ENCODE results near the gene PISD.
A peak's percentile ranks its signal among the peaks of the same experiment; 100 is the strongest.
"Not testable (repeated sequence)": the region's sequence is repeated elsewhere in the genome, so short reads cannot be mapped to it uniquely, and the experiment has no call there.

PISD gene

GRCh38 chr22:31661851-31662667 is at the start of gene PISD:
TSS of gene PISD (minus strand) at chr22:31662215. CDS start at chr22:31662208, 7 bp downstream.
- DNase-seq, result peak; percentile 98

DNA sequence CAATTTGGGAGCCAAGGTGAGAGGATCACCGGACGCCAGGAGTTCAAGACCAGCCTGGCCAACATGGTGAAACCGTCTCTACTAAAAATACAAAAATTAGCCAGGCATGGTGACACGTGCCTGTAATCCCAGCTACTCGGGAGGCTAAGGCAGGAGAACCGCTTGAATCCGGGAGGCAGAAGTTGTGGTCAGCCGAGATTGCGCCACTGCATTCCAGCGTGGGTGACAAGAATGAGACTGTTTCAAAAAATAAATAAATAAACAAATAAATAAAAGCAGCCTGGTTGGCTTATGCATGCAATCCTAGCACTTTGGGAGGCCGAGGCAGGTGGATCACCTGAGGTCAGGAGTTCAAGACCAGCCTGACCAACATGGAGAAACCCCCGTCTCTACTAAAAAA is 49.2 kb upstream of the PISD start:
- DNase-seq, result not testable (repeated sequence)

DNA sequence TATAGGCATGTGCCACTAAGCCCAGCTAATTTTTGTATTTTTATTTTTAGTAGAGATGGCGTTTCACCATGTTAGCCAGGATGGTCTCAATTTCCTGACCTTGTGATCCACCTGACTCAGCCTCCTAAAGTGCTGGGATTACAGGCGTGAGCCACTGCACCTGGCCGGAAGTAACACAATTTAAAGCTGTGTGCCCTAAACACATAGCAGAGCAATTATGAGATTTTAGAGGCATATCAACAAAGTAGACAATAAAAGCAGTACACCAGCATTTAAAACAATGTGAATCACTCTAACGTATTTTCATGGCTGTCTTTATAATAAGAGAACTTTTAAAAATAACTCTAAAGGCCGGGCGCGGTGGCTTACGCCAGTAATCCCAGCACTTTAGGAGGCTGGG is 45.5 kb upstream of the PISD start:
- DNase-seq, result no peak

DNA sequence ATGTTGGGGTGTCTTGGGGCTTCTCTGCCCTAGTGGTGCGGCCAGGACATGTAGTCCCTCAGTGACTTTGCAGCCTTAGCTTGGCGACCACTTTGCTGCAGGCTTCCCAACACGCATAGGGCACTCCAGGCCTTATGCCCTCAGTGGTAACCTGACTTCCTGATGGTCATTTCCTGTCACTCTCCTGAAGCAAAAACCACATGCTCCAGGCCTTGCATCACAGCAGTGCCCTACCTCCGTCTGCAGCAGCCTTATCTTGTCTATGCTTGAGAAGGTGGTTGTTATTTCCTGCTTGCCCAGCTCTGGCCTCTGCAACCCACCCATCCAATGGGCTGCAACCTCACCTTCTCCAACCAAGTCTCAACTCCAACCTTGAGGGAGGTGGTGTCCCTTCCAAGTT is 33.4 kb upstream of the PISD start:
- DNase-seq, result peak; percentile 59

- not testable (repeated sequence) for DNase-seq
Observed at GRCh38 chr22:31694046-31694445, 32.0 kb upstream of the PISD start.

DNA sequence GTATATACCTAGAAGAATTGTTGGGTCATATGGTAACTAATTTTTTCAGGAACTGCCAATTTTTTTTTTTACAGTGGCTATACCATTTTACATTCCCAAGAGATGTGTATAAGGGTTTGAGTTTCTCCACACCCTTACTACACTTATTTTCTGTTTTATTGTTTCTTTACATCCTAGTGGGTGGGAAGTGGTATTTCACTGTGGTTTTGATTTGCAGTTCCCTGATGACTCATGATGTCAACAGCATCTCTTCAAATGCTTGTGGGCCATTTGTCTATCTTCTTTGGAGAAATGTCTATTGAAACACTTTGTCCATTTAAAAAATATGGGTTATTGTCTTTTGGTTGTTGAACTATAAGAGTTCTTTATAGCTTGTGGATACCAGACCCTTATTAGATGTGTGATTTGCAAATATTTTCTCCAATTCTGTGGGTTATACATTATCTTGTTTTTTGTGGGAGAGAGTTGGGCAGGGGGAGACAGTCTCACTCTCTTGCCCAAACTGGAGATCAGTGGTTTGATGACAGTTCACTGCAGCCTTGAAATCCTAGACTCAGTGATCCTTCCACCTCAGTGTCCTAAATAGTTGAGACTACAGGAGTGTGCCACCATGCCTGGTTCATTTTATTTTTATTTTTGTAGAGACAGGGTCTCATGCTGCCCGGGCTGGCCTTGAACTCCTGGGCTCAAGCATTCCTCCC is 30.3 kb upstream of the PISD start:
- DNase-seq, result peak; percentile 63

- no peak for DNase-seq
Observed at GRCh38 chr22:31691408-31691807, 29.4 kb upstream of the PISD start.

DNA sequence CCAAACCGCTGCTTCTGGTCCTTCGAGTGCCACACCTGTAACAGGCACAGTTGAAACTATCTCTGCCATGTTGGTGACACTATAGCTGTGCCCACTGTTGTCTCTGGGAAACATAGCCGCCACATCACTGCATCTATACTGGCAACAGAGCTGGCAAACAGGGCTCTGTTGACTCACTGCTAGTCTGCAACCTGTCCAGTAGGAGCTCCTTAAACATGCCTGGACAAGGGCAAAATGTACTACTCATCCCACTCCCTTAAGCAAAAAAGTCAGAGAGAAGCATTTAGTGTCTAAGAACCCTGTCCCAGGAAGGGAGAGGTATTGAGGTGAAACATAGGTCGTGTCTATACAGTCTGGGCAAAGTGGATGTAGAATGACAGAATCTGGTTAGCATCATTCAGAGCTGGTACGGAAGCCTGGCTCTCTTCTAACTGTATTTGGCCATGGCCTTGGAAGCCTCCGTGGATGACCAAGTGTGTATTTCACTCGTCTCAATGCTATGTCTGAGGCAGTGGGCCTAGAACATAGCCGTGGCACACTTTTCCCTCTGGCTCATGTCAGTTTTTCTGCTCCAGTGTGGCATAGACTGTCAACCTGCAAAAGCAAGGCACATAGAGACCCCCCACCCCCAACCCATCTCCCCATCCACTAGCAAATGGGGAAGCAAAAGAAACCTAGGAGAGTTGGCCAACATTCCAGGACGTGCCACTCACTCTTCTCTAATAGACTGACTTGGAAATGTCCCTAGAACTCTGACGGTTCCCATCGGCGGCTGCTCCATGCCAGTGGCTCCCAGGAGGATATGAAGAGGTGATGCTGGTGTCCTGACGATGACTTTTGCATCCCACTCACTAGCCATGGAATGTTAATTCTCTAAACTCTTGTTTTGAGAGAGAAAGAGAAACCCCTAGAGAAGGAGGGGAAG is 21.4 kb upstream of the PISD start:
- DNase-seq, result no peak

DNA sequence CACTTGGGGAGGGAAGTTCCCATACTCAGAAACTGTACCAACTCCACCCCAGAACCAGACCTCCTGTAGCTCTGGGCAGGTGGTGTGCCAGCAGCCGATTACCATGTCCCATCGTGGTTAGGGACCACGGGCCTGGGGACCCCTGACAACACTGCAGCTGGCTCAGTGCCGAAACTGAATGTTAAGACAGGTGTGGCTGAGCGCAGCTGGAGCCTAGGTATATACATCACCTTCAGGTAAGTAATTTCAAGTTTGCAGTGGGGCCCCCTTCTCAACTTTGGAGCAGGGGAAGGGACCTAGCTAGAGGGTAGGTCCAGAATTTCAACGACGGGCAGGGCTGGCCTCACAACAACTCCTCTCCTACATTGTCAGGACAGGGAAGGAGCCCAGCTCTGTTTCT is 20.7 kb upstream of the PISD start:
- DNase-seq, result no peak

- DNase-seq, result no peak
Observed at GRCh38 chr22:31681349-31682345, 19.6 kb upstream of the PISD start.

DNA sequence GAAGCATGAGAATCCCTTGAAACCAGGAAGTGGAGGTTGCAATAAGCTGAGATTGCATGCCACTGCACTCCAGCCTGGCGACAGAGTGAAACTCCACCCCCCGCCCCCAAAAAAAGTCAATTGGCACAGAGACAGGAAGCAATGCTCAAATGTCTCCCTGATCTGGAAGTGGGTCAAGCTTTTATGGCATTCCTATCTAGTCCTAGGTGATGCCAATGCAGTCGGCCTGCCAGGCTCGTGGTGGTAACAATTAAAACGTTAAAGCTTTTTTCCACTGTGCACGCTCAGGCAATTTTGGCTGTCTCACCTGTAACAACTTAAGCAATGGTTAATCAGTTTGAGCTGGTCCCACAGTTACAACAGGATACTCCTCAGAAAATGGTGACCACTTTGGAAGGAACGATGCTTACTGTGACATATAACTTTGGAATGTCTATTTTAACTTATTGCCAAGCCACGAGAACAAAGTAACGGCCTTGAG is 18.9 kb upstream of the PISD start:
- DNase-seq, result no peak

- DNase-seq, result no peak
Observed at GRCh38 chr22:31678748-31679147, 16.7 kb upstream of the PISD start.

DNA sequence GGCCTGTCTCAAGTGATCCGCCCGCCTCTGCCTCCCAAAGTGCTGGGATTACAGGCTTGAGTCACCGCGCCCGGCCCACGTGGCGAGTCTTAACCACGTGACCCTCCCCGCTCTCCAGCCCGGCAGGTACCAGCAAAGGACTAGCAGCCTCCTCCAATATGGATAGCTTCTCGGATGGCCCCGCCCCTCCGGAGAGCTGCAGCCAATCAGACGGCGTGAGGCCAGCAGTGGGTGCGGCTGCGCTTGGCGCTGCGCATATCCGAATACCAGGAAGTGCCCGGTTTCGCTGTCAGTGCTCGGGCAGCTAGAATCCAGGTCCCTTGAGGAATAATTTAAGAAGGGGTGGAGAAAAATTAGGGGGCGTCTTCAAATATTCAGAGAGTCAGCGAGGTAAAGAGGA is 14.7 kb upstream of the PISD start:
- peak; percentile 97 for DNase-seq

DNA sequence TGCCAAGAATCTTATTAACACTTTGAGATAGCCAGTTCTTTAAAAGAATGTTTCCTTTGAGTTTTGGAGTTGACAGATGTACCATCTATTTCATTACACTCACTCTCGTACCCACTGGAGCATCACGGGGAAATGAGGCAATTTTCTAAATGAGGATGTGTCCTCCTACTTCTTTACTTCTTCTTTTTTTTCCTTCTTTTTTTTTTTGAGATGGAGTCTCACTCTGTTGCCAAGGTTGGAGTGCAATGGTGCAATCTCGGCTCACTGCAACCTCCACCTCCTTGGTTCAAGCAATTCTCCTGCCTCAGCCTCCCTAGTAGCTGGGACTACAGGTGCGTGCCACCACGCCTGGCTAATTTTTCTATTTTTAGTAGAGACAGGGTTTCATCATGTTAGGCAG is 12.2 kb upstream of the PISD start:
- peak; percentile 58 for DNase-seq

- DNase-seq, result not testable (repeated sequence)
Observed at GRCh38 chr22:31668849-31669248, 6.8 kb upstream of the PISD start.

GRCh38 chr22:31662668-31663037 is 638 bp upstream of the PISD start:
- DNase-seq, result no peak

DNA sequence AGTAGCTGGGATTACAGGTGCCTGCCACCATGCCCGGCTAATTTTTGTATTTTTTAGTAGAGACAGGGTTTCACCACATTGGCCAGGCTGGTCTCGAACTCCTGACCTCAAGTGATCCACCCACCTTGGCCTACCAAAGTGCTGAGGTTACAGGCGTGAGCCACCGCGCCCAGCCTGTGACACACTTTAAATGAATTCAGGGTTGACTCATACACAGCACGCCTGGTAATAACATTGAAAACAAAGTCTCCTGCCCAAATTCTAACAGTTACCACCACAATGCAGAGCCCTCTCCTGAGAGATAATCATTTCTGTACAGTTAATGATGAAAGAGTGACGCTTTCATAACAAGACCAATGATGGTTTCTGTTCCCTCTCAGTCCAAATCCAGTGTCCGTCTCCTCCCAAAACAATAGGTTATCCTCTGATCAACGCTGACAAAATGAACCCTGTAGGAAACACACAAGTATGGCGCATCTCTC is 1.1 kb downstream of the PISD start:
- DNase-seq, result not testable (repeated sequence)

DNA sequence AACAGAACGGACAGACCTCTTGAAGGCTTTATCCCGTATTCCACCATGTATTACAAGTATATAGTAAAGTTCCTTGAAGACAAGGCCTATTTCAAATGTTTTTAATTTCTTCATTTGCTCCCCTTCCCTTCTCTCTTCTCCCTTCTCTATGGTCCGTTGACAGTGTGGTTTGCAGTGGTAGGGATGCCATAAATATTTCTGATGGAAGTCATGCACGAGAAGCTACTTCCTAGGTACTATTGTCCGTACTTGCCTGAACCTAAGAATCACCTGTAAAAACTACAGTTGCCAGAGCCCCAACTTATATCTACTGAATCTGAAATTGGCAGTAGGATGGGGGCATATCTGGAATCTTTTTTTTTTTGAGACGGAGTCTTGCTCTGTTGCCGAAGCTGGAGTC is 2.8 kb downstream of the PISD start:
- DNase-seq, result no peak

DNA sequence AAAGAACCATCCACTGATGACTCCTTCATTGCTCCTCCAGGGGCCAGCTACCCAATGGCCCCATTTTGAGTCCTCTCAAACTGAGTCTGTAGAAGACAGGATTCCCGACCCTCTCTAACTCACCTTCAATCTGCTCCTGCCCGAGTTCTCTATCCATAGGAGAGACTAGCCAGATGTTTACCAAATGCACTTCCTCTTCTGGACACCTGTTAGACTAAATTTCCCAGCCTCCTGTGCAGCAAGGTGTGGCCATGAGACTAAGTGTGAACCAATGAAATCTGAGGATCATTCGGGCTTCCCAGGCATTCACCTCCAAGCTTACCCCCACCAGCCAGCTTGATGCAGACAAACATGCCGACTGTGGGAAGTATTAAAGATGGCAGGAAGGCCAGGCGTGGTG is 7.6 kb downstream of the PISD start:
- DNase-seq, result no peak

- no peak for DNase-seq
Observed at GRCh38 chr22:31653944-31654343, 8.1 kb downstream of the PISD start.

- DNase-seq, result no peak
Observed at GRCh38 chr22:31652911-31653684, 8.9 kb downstream of the PISD start.

Measured in hematopoietic multipotent progenitor cell treated with erythropoietin and hydrocortisone succinate and interleukin-3 and kit ligand, for 4 days (in vitro differentiated cells).